HepG2 (cell line): ENCODE data around the gene TUBA4B. TPM values are rescaled to one million over a fixed set of nuclear protein-coding genes. Genes with fewer than 3 reads are reported as not detected.

Source experiments
- AHDC1 ChIP-seq: sonication (generic); formaldehyde crosslinking; IDR thresholded peaks from 2 replicates; pipeline ENCODE4 v1.5.1; 2020; ENCODE audit warnings: mild to moderate bottlenecking, missing genetic modification reagents, borderline replicate concordance
- BCL6 ChIP-seq: IDR thresholded peaks from 2 replicates; pipeline ENCODE4 v1.6.1; 2016; ENCODE audit warnings: missing genetic modification reagents, missing compliant biosample characterization
- GLI4 ChIP-seq: sonication (generic); formaldehyde crosslinking; IDR thresholded peaks from 2 replicates; pipeline ENCODE4 v1.5.1; 2020; ENCODE audit warnings: missing genetic modification reagents, mild to moderate bottlenecking, moderate library complexity, borderline replicate concordance
- HBP1 ChIP-seq: IDR thresholded peaks from 2 replicates; pipeline ENCODE4 v1.6.1; 2016; ENCODE audit warnings: low read depth, control low read depth
- HNRNPH1 ChIP-seq: fragments of 200-400 bp; formaldehyde crosslinking; optimal IDR thresholded peaks from 2 replicates; pipeline ENCODE3; 2017; ENCODE audit warnings: mild to moderate bottlenecking, low read depth, low read length
- MXD4 ChIP-seq: IDR thresholded peaks from 2 replicates; pipeline ENCODE4 v1.6.1; 2016; ENCODE audit warnings: mild to moderate bottlenecking, missing biosample characterization, missing genetic modification reagents
- SNAI1 ChIP-seq: sonication (generic); formaldehyde crosslinking; IDR thresholded peaks from 2 replicates; pipeline ENCODE4 v1.5.0; 2020; ENCODE audit warnings: mild to moderate bottlenecking, missing genetic modification reagents, borderline replicate concordance
- SP140L ChIP-seq: sonication (generic); formaldehyde crosslinking; IDR thresholded peaks from 2 replicates; pipeline ENCODE4 v1.4.0; 2020; ENCODE audit warnings: missing genetic modification reagents, borderline replicate concordance
- ZBTB4 ChIP-seq: sonication (generic); formaldehyde crosslinking; IDR thresholded peaks from 2 replicates; pipeline ENCODE4 v1.4.0; 2020; ENCODE audit warnings: missing genetic modification reagents, mild to moderate bottlenecking, borderline replicate concordance
- ZNF33A ChIP-seq: sonication (generic); formaldehyde crosslinking; IDR thresholded peaks from 2 replicates; pipeline ENCODE4 v1.5.1; 2020; ENCODE audit warnings: missing genetic modification reagents, mild to moderate bottlenecking, moderate library complexity, borderline replicate concordance
- ZNF501 ChIP-seq: sonication (generic); formaldehyde crosslinking; IDR thresholded peaks from 2 replicates; pipeline ENCODE4 v1.5.1; 2020; ENCODE audit warnings: mild to moderate bottlenecking, moderate library complexity, missing genetic modification reagents
- ZNF766 ChIP-seq: sonication (generic); formaldehyde crosslinking; IDR thresholded peaks from 2 replicates; pipeline ENCODE4 v1.5.0; 2020; ENCODE audit warnings: missing genetic modification reagents, borderline replicate concordance
- ZNF780A ChIP-seq: sonication (generic); formaldehyde crosslinking; IDR thresholded peaks from 2 replicates; pipeline ENCODE4 v1.8.0; 2022; ENCODE audit warnings: mild to moderate bottlenecking, missing genetic modification reagents, moderate library complexity
- polyA plus RNA-seq, 8 experiments: library from polyadenylated mRNA; depleted of rRNA in 3 of 8; stranded (reverse) in 7 of 8; unstranded in 1 of 8; fragments of >200 nt; fragmentation: Illumina TruSeq in 4 of 8; extraction: Trizol in 4 of 8; gene quantifications; 2 replicates each; pipeline versions ENCODE4 v1.2.1 to v1.2.3, GENCODE V29; 2011 to 2016; ENCODE audit warnings: low read depth in 4 of 8, missing spikeins in 1 of 8, mixed read lengths in 1 of 8; ENCODE audit not compliant: insufficient read depth in 1 of 8
- total RNA-seq, 5 experiments: library from RNA; depleted of rRNA; stranded (reverse); fragments of >200 nt; fragmentation: Illumina TruSeq; extraction: Trizol; gene quantifications; 2 replicates each; pipeline ENCODE4 v1.2.3, GENCODE V29; 2016; ENCODE audit warnings: low read depth in 1 of 5

Gene TUBA4B
- total and polyA plus RNA-seq, 2 of the 13 experiments (the other 11 are each of a cell fraction or from before 2014, with no cell fraction given) = 0.18 to 0.22 TPM

GRCh38 chr2:219308142-219309101 is 55.4 kb downstream of the TUBA4B start (continued):
- 0 out of 2 replicates have a peak, but pooled peaks have one; percentile 53 for TF ChIP-seq AHDC1 (CRISPR knock-in tag)
- TF ChIP-seq ZNF766 (CRISPR knock-in tag) = peak; percentile 98
- TF ChIP-seq ZNF33A = no peak
- TF ChIP-seq GLI4 (CRISPR knock-in tag) = no peak
- peak; percentile 98 for TF ChIP-seq HBP1 (CRISPR knock-in tag)
- peak; percentile 82; the same call in 1 of the 2 replicates for TF ChIP-seq ZBTB4 (CRISPR knock-in tag)
- TF ChIP-seq HNRNPH1 = no peak
- peak; percentile 93; the same call in 1 of the 2 replicates for TF ChIP-seq SNAI1 (CRISPR knock-in tag)
- peak; percentile 72 for TF ChIP-seq ZNF501
- peak; percentile 78 for TF ChIP-seq BCL6 (CRISPR knock-in tag)
- TF ChIP-seq ZNF780A (CRISPR knock-in tag) = peak; percentile 95
- peak; percentile 99; the same call in 1 of the 2 replicates for TF ChIP-seq SP140L (CRISPR knock-in tag)
- TF ChIP-seq MXD4 (CRISPR knock-in tag) = peak; percentile 86; the same call in 1 of the 2 replicates
